Measurements from ENCODE around the gene ING5. TPM values are rescaled to one million over a fixed set of nuclear protein-coding genes. Genes with fewer than 3 reads are reported as not detected.
"Not testable (repeated sequence)": the region's sequence is repeated elsewhere in the genome, so short reads cannot be mapped to it uniquely, and the experiment has no call there.

Gene ING5
- polyA plus RNA-seq, 1 experiment: 27.0 TPM

DNA sequence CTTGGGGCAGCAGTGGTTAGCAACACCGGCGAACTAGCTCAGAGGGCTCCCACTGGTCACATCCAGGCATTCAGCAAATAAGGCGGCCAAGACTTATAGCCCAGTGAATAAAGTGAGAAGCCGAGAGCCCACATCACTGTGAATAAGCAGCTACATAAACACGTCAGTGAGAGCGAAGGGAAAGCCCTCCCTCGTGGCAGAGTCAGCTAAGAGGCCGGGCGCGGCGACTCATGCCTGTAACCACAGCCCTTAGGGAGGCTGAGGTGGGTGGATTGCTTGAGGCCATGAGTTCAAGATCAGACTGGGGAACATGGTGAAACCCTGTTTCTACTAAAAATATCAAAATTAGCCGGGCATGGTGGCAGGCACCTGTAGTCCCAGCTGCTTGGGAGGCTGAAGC, 37.8 kb downstream of the ING5 start:
- Histone ChIP-seq H3K36me3 (ENCODE audit: control insufficient read depth, insufficient read depth, low read length) (peaks cover 15% of the 10 kb centered on the region), H3K27me3 (ENCODE audit: control insufficient read depth, insufficient read depth, low read length) (no peaks in the 10 kb centered on the region), H3K4me3 (ENCODE audit: low read depth, low read length) (no peak overlapping the region)
- TF ChIP-seq, protein P1, sequence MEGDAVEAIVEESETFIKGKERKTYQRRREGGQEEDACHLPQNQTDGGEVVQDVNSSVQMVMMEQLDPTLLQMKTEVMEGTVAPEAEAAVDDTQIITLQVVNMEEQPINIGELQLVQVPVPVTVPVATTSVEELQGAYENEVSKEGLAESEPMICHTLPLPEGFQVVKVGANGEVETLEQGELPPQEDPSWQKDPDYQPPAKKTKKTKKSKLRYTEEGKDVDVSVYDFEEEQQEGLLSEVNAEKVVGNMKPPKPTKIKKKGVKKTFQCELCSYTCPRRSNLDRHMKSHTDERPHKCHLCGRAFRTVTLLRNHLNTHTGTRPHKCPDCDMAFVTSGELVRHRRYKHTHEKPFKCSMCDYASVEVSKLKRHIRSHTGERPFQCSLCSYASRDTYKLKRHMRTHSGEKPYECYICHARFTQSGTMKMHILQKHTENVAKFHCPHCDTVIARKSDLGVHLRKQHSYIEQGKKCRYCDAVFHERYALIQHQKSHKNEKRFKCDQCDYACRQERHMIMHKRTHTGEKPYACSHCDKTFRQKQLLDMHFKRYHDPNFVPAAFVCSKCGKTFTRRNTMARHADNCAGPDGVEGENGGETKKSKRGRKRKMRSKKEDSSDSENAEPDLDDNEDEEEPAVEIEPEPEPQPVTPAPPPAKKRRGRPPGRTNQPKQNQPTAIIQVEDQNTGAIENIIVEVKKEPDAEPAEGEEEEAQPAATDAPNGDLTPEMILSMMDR (IDR thresholded peaks at IDR 0.05; ENCODE audit: insufficient read depth, low read depth, low read length): no peak
- no peak for DNase-seq (ENCODE audit: low read depth)
- ChIA-PET POLR2A (no interaction called here), CTCF (interaction anchor here (1.3 kb wide), 1 partner anchor 19 kb away, joined by 3 read pairs; no protein-coding TSS in a partner anchor)

DNA sequence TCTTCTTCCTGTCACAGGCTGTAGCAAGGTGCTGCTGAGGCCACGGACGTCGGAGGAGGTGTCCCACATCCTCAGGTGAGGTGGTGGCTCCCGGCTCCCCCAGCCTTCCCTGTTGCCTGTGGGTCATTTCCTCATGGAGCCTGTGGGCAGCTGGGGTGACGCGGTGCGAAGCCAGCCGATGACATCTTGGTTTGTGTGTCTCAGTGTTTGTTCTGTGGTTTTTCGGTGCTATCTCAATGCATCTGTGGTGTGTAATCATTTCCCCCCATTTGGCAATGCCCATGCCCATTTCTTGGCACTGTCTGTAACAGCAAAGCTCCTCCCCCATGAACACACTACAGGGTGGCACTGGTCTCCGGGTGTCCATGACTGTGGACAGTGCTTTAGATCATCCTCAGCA, 39.2 kb downstream of the ING5 start:
- ChIA-PET CTCF (no interaction called here), POLR2A (no interaction called here)
- H3K36me3 ChIP-seq (ENCODE audit: control insufficient read depth, insufficient read depth, low read length): peaks cover 20% of the 10 kb centered on the region
- no peak for DNase-seq (ENCODE audit: low read depth)
- no peak overlapping the region for H3K4me3 ChIP-seq (ENCODE audit: low read depth, low read length)
- H3K27me3 ChIP-seq (ENCODE audit: control insufficient read depth, insufficient read depth, low read length): no peaks in the 10 kb centered on the region
- TF ChIP-seq, protein P1 (IDR thresholded peaks at IDR 0.05; ENCODE audit: insufficient read depth, low read depth, low read length): no peak

DNA sequence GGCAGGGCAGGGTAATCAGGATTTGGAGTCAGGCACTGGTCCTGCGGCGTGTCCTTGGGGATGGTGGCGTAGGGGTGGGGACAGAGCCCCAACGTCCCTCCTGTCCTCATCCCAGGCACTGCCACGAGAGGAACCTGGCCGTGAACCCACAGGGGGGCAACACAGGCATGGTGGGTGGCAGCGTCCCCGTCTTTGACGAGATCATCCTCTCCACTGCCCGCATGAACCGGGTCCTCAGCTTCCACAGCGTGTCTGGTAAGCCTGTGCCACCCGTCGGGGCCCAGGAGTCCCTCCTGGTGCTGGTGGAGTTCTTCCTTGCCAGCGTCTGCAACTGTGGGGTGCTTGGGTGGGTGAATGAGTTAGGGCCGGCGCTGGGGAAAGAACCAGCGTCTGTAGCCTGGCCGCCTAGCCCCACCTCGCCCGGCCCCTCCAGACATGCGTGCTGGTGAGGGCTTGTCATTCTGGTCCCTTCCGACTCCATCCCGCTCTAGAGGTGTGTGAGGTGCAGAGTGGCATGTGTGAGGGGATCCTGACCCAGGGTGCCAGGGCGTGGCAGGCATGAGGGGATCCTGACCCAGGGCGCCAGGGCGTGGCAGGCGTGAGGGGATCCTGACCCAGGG, 40.6 kb downstream of the ING5 start:
- no peaks in the 10 kb centered on the region for H3K27me3 ChIP-seq (ENCODE audit: control insufficient read depth, insufficient read depth, low read length)
- ChIA-PET POLR2A (no interaction called here), CTCF (no interaction called here)
- no peak overlapping the region for H3K4me3 ChIP-seq (ENCODE audit: low read depth, low read length)
- TF ChIP-seq, protein P1 (IDR thresholded peaks at IDR 0.05; ENCODE audit: insufficient read depth, low read depth, low read length): no peak
- DNase-seq (ENCODE audit: low read depth): no peak
- peaks cover 20% of the 10 kb centered on the region for H3K36me3 ChIP-seq (ENCODE audit: control insufficient read depth, insufficient read depth, low read length)

DNA sequence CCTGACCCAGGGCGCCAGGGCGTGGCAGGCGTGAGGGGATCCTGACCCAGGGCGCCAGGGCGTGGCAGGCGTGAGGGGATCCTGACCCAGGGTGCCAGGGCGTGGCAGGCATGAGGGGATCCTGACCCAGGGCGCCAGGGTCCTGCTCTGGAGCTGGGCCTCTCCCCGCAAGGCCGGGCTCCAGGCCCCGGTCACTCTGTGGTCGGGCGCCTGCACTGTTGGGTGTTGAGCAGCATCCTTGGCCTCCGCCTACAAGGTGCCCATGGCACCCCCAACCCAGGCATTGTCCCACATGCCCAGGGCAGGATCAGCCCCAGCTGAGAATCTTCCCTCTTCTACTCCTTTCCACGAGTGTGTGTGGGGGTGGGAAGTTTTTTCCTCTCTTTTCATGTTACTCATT, 41.2 kb downstream of the ING5 start:
- H3K4me3 ChIP-seq (ENCODE audit: low read depth, low read length); POLR2A ChIA-PET; DNase-seq (ENCODE audit: low read depth); CTCF ChIA-PET; H3K27me3 ChIP-seq (ENCODE audit: control insufficient read depth, insufficient read depth, low read length): not testable (repeated sequence)
- peaks cover 19% of the 10 kb centered on the region for H3K36me3 ChIP-seq (ENCODE audit: control insufficient read depth, insufficient read depth, low read length)

DNA sequence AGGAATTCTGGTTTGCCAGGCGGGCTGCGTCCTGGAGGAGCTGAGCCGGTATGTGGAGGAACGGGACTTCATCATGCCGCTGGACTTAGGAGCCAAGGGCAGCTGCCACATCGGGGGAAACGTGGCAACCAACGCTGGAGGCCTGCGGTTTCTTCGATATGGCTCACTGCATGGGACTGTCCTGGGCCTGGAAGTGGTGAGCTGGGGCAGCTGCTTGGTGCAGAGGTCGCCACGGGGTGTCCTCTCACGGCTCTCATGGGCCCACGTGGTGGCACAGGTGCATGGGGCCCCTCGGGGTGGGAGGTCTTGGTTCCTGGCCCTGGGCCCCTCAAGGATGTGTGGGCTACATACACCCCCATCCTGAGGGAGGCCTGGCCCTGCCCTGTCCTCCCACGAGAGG, 41.8 kb downstream of the ING5 start:
- DNase-seq (ENCODE audit: low read depth): no peak
- ChIA-PET POLR2A (no interaction called here), CTCF (no interaction called here)
- TF ChIP-seq, protein P1 (IDR thresholded peaks at IDR 0.05; ENCODE audit: insufficient read depth, low read depth, low read length): no peak
- Histone ChIP-seq H3K36me3 (ENCODE audit: control insufficient read depth, insufficient read depth, low read length) (peaks cover 16% of the 10 kb centered on the region), H3K27me3 (ENCODE audit: control insufficient read depth, insufficient read depth, low read length) (no peaks in the 10 kb centered on the region), H3K4me3 (ENCODE audit: low read depth, low read length) (no peak overlapping the region)

All from BJ (cell line).